ENCODE results near the gene RHD.
"Not testable (repeated sequence)": the region's sequence is repeated elsewhere in the genome, so short reads cannot be mapped to it uniquely, and the experiment has no call there.

RHD gene

DNA sequence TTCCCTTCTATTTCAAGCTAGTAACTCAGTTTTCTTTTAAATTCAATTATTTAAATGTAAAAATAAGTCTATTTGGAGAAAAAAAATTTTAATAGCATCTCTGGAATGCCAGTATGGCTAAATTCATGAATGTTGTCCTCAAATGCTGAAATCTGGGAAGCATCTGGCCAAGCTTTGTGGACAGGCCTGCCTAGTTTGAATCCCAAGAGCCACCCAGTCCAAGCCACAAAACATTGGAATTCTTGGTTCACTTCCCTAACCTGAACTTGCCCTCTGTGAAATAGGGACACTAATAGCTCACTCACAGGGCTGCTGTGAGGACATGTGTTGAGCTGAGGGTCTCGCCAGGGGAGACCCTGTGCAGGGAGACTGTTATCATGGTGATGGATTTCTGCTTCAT, 37.2 kb downstream of the RHD start:
- DNase-seq: not testable (repeated sequence)

DNA sequence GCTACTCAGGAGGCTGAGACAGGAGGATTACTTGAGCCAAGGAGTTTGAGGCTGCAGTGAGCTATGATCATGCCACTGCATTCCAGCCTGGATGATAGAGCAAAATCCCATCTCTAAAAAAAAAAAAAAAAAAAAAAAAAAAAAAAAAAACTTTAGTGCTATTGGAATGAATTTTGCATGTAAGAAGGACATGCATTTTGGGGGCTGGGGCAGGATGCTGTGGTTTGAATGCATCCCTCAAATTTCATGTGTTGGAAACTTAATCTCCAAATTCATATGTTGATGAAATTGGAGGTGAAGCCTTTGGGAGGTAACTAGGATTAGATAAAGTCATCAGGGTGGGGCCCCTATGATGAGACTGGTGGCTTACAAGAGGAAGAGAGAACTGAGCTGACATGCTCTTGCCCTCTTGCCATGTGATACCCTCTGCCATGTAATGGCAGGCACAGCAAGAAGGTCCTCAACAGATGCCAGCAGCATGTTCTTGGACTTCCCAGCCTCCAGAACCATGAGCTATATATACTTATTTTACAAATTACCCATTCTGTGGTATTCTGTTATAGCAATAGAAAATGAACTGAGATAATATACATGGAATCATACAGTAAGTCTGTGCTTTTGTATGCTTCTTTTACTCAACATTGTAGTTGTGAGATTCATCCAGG, 40.6 kb downstream of the RHD start:
- not testable (repeated sequence) for DNase-seq

DNA sequence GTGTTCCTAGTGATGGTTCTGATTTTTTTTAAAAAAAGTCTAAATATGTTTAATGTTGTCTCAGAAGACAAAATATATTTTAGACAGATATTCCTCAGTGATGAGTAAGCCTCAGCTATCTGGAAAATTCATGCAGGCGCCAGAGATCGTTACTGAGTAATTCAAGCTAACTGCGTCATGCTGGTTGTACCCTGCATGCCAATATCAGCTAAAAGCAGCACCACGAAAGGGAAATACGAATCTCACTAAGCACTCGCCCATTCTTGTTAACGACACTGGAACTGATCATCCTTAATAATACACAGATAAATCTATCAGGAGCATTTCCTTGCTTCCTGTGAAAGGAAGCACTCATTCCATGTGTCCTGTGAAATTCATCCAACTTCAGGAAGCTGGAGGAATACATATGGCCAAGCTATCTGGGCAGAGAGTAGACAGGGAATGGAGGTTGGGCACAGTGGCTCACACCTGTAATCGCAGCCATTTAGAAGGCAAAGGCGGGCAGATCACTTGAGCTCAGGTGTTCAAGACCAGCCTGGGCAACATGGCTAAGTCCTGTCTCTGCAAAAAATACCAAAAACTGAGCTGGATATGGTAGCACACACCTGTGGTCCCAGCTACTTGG, 48.1 kb downstream of the RHD start:
- DNase-seq: not testable (repeated sequence)

DNA sequence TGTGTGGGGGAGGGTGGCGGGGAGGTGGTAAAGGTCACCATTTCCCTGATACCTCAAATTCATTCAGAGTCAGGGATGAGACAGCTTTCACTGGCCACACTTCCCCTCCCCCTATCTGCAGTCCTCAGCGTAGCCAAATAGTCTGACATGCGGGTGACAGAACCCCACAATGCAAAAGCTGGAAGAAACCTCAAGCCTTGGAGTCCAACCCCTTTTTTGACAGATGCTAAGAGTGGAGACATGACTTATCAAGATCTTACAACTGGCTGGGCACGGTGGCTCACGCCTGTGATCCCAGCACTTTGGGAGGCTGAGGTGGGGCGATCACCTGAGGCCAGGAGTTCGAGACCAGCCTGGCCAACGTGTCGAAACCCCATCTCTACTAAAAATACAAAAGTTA, 49.8 kb downstream of the RHD start:
- not testable (repeated sequence) for DNase-seq

DNA sequence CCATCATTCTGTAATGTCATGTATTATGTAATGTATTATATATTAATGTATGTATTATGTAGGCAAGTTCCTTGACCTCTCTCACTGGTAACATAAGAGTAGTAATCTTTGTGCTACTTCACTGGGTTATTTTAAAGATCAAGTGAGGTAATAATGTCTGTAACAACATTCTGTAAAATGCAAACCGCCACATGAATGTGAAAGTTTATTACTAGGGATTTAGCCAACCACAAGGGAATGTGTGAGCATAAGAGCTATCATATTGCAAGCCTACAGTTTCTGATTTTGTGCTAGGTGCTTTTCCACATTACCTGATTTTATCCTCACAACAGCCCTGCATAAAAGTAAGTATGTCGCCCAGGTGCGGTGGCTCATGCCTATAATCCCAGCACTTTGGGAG, 52.1 kb downstream of the RHD start:
- not testable (repeated sequence) for DNase-seq

DNA sequence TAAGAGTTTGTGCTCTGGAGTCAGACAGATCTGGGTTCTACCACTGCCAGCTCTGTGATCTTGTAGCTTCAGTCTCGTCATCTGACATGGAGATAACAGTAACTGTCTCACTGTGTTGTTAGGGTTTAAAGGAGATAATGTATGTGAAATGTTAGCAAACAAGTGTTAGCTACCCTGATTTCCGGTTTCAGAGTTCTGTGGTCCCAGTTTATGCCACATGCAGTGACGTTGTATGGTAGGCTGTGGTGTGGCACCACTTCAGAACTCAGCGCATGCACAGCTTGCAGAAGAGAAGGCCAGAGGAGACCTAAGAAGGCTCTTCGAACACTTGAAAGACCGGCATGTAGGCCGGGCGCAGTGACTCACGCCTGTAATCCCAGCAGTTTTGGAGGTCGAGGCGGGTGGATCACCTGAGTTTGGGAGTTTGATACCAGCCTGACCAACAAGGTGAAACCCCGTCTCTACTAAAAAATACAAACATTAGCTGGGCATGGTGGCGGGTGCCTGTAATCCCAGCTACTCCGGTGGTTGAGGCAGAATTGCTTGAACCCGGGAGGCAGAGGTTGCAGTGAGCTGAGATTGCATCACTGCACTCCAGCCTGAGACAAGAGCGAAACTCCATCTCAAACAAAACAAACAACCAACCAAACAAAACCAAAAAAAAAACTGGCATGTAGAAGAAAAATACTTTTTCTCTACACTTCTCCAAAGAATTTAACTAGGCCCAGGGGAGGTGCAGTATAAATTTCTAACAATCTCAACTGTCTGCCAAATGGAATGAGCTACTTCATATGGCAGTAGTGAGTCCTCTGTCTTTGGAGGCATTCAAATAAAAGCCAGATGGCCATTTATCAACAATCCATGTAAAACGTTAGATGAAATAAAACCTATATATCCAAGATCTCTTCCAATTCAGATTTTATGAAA, 55.8 kb downstream of the RHD start:
- not testable (repeated sequence) for DNase-seq

DNA sequence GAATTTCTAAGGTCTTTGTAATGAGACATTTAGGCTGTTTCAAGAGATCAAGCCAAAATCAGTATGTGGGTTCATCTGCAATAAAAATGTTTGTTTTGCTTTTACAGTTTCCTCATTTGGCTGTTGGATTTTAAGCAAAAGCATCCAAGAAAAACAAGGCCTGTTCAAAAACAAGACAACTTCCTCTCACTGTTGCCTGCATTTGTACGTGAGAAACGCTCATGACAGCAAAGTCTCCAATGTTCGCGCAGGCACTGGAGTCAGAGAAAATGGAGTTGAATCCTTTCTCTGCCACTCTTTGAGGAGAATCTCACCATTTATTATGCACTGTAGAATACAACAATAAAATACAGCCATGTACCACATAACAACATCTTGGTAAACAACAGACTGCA, 56.5 kb downstream of the RHD start:
- not testable (repeated sequence) for DNase-seq

DNA sequence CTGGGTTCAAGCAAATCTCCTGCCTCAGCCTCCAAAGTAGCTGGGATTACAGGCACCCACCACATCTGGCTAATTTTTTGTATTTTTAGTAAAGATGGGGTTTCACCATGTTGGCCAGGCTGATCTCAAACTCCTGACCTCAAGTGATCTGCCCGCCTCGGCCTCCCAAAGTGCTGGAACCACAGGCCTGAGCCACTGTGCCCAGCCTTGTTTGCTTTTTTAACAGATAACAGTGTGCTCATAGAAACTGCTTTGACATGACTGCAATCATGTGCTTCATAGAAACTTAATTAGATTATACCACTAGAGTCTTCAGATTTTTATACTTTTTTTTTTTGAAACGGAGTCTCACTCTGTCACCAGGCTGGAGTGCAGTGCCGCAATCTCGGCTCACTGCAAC, 57.0 kb downstream of the RHD start:
- not testable (repeated sequence) for DNase-seq

DNA sequence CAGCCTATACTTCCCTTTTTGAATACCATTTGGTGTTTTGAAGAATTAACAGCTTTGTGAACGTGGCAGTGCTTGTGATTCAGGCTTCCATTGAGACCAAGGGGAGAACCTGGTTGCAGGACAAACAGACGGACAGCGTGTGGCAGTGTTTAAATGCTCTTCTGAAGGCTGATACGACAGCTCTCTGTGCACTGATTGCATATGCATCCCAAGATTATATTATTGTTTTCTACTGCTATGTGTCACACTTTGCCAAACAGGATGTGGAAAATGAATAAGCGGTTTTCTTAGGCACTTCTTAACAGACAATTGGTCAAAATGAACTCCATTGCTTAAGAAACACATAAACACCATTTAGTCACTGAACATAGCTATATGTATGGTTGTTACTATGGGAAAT, 57.6 kb downstream of the RHD start:
- DNase-seq: not testable (repeated sequence)

DNA sequence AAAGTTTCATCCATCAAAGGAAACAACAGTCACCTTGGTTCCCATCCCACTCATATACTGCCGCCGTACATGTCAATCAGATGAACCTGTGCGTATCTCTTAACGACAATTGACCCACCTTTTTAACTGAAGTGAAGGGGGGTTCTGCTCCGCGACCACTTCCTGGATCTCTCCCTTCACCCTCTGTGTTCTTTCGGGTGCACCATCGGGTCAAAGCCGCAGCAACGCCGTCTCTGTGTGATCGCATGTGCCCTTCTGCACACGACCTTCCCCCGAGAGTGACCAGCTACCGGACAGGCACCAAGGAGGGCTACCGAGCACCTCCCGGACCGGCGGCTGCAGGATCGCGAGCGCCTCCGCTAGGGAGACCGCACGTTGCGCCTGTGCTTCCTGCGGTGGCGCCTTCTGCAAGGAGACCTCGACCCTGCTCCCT, 64.6 kb downstream of the RHD start:
- not testable (repeated sequence) for DNase-seq

DNA sequence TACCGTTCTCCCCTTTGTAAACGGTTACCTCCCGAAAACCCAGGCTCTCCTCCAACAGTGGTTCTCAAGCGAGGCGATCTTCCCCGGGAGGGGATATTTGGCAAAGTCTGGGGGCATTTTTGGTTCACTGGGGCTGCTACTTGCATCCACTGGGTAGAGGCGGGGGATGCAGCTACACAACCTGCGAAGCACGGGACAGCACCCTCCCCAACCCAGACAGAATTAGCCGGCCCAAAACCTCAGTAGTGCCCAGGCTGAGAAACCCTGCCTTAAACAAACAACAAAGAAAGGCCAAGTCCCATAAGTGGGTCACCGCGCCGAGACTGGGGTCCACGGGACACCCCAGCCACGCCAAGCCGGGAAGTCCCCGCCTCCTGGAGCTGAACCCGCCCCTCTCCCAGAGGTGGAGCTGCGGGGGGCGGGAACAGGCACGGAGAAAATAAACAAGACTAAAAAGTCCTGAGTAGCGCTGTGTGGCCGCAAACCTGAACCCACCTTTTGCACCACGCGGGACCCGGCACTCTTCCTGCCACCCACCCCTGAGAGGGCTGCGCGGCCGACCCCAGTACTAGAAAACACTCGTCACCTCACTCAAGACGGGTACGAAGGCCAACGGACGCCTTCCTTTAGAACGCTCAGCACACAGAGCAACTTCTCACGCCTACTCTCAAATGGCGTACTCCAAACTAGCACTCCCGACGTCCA, 65.3 kb downstream of the RHD start:
- not testable (repeated sequence) for DNase-seq

DNA sequence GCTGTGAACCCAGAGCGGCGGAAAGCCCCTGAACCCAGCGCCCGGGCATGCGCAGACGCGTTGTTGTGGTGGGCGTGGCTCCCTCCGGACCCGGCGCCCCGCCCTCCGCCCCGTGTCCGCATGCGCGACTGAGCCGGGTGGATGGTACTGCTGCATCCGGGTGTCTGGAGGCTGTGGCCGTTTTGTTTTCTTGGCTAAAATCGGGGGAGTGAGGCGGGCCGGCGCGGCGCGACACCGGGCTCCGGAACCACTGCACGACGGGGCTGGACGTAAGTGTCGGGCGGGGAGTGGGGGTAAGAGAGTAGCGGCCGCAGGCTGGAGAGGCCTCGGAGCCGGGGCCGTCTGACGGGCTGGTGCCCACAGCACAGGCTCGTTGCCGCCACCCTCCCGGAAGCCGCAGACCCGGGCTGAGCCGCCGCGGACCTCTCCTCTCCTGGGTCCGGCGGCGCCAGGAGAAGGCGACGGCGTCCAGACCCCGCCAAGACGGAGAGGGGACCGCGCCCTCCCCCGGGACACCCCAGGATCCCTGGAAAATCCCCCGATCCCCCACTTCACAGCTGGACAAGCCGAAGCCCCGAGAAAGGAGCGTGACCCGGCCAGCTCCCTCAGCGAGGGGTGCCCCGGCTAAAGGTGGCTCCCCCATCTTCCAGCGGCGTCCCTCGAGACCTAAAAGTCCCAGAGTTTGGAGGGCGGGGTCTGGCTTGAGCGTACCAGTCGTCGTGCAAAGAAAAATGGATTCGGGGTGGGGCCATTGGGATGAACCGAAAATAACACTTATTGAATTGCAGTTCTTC, 66.1 kb downstream of the RHD start, which contains the start of gene TMEM50A:
Gene TMEM50A, plus strand, starts transcription at position 147 of the 794 bp plus-strand sequence. CDS start 2,153 bp downstream, outside the sequence.
- DNase-seq: peak; percentile 90

DNA sequence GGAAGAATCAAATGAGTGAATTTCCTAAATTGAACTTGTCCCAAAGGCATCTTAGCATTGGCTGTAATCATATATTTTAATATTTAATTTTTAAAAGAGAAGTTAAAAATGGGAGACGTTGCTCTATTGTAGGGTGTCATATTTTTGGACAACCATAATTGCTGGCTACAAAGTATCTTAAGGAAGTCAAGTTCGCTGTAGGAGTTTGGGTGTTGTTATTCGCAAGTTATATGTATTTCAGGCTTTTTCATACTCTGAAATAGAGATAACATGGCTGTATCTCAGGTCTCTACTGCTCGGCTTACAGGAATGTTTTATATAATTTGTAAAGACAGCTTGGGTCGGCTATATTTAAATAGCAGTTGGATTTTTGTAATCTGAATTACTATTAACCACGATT, 66.7 kb downstream of the RHD start:
- no peak for DNase-seq

DNA sequence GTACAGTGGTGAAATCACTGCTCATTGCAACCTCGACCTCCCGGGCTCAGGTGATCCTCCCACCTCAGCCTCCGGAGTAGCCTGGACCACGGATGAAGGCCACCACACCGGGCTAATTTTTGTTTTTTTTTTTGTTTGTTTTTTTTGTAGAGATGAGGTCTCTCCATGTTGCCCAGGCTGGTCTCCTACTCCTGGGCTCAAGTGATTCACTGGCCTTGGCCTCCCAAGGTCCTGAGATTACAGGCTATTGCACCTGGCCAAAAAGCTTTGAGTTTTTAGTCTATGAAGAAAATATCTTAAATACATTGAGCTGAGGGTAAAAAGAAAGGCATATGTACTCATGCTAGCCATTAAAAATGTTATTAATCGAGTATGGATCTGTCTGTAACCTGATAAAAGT, 69.4 kb downstream of the RHD start:
- DNase-seq: no peak

DNA sequence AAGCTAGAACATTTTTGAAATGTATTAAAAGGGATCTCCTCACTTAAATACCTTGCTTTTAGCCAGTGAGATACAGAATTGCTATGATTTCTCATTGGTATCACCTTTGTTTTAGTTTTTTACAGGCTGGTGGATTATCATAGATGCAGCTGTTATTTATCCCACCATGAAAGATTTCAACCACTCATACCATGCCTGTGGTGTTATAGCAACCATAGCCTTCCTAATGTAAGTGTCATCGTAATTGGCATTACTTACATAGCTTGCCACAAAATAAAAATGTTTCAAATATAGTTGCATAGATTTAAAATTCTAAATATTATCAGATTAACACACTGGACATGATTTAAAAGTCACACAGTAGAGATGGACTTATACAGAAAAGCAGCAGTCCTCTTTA, 70.5 kb downstream of the RHD start:
- DNase-seq: no peak

DNA sequence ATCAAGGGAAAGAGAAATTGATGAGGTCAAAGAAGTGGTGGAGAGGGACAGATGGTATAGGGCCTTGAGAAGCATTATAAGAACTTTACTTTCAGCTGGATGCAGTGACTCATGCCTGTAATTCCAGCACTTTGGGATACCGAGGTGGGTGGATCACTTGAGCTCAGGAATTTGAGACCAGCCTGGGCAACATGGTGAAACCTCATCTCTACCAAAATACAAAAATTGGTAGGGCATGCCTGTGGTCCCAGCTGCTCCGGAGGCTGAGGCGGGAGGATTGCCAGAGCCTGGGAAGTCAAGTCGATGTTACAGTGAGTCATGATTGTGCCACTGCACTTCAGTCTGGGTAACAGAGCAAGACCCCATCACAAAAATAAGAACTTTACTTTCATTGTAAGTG, 71.6 kb downstream of the RHD start:
- DNase-seq: no peak

DNA sequence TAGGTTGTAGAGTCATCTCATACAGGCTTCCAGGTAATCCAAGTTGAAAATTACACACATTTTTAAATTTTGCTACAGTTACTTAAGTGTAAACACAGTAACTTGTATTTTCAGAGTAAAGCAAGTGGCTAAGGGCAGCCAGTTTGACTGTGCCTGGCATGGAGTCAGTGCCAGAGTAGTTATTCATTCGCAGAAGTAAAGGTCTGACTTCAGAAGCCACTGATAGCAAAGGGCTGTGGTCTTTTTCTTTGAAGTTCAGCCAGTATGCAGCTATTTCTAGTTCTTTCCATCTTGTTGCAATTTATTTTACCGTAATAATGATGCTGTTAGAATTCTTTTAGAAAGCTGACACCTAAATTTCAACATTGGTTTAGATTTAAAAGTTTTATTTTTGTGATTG, 75.2 kb downstream of the RHD start:
- no peak for DNase-seq

DNA sequence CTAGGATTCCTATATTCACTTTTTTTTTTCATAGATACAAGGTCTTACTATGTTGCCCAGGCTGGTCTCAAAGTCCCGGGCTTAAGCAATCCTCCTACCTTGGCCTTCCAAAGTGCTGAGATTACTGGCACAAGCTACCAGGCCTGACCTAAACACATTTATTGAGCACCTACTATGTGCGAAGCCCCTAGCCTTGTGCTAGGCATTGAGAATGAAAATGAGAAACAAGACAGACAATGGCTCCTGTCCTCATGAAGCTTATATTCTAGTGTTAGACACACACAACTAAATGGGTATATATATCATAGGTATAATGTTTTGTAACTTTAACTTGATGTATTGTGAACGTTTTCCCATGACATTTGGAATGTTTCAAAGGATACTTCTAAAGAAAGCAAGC, 77.3 kb downstream of the RHD start:
- no peak for DNase-seq

DNA sequence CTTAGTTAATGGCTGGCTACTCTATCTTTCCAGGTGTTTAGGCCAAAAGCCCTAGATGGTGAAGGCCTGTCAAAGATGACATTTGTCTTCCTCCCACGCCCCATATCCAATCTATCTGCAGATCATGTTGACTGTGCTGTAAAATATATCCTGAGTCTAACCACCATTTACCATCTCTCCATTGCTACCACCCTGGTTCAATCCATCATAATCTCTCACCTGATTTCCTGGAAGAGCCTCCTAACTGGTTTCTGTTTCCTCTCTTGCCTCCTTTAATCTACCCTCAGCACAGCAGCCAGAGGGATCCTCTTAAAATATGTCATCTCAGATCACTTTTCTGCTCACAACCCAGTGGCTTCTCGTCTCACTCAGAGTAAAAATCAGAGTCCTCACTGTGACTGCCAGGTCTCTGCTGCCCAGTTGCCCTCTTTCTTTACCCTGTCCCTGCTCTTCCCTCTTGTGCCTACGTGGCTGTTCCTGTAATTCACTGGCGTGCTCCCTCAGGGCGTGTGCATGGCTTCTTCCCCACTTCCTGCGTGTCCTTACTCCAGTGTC, 83.6 kb downstream of the RHD start:
- DNase-seq: no peak

DNA sequence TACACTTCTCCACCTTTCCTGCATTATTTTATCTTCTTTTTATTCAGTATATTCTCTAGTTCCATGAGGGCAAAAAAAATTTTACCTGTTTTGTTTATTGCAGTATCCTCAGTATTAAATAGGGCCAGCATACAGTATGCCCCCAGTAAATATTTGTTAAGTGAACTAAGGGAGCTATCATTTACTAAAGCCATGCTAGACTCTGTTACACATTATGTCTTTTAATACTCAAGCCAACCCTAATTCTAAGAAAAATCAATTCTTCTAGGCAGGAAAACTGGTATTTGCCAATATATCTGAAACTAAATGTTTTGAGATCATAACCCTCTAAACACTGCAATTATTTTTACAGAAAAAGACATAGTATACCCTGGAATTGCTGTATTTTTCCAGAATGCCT, 84.1 kb downstream of the RHD start:
- no peak for DNase-seq

DNA sequence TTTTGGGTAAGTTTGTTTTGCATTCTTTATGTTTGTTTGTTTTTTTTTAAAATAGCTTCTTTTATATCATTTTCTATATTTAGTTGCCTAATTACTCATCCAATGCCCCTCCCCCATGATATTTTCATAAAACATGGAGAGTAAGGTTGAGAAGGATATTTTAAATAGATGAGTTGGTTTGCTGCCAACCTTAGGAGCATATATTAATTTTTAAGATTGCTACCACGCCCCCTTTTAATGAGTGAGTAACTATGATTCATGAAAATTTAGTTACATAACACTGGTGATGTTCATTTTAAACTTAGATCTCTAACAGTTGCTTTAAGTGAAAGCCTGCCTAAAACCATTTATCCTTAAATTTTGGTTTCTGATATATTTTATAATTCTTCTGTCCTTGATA, 84.5 kb downstream of the RHD start:
- no peak for DNase-seq
